Endodermal cell (in vitro differentiated cells): Measurements from ENCODE around the gene ELAVL3. TPM values are rescaled to one million over a fixed set of nuclear protein-coding genes. Genes with fewer than 3 reads are reported as not detected.
"Not testable (repeated sequence)": the region's sequence is repeated elsewhere in the genome, so short reads cannot be mapped to it uniquely, and the experiment has no call there.

Source experiments
- DNase-seq: peaks from one replicate; pipeline ENCODE4 v3.0.0-alpha.2; 2017
- H3K27ac ChIP-seq: 2 replicates; pipeline ENCODE4 v1.5.1; 2013; ENCODE audit warnings: mild to moderate bottlenecking, low read depth, low read length, moderate library complexity
- H3K27me3 ChIP-seq: 2 replicates; pipeline ENCODE4 v1.6.1; 2013; ENCODE audit warnings: mild to moderate bottlenecking, low read length, moderate library complexity; ENCODE audit not compliant: insufficient read depth, control insufficient read depth, poor library complexity, severe bottlenecking
- H3K36me3 ChIP-seq: 2 replicates; pipeline ENCODE4 v1.7.0; 2013; ENCODE audit warnings: mild to moderate bottlenecking, low read length, moderate library complexity; ENCODE audit not compliant: control insufficient read depth, insufficient read depth
- H3K4me1 ChIP-seq: one replicate; pipeline ENCODE4 v1.7.0; 2013; ENCODE audit warnings: low read length; ENCODE audit not compliant: control insufficient read depth, insufficient read depth
- H3K4me3 ChIP-seq: 2 replicates; pipeline ENCODE4 v1.5.1; 2013; ENCODE audit warnings: mild to moderate bottlenecking, low read length, moderate library complexity
- H3K9ac ChIP-seq: 2 replicates; pipeline ENCODE4 v1.6.1; 2013; ENCODE audit warnings: mild to moderate bottlenecking, low read length, moderate library complexity; ENCODE audit not compliant: poor library complexity, severe bottlenecking; ENCODE audit errors: extremely low read depth
- H3K9me3 ChIP-seq: 2 replicates; pipeline ENCODE4 v1.6.1; 2013; ENCODE audit warnings: mild to moderate bottlenecking, low read length, moderate library complexity; ENCODE audit not compliant: control insufficient read depth
- H3K27ac Mint-ChIP-seq: 2 replicates; pipeline ENCODE4 v1.8.0; 2020; ENCODE audit warnings: mixed read lengths
- H3K27me3 Mint-ChIP-seq: 2 replicates; pipeline ENCODE4 v1.8.0; 2021; ENCODE audit warnings: mild to moderate bottlenecking, mixed read lengths; ENCODE audit not compliant: insufficient read depth
- H3K36me3 Mint-ChIP-seq: 2 replicates; pipeline ENCODE4 v1.8.0; 2020; ENCODE audit warnings: low read depth, mixed read lengths
- H3K4me1 Mint-ChIP-seq: 2 replicates; pipeline ENCODE4 v1.8.0; 2020; ENCODE audit warnings: mixed read lengths
- H3K4me3 Mint-ChIP-seq: 2 replicates; pipeline ENCODE4 v1.8.0; 2020; ENCODE audit warnings: mild to moderate bottlenecking, moderate library complexity, mixed read lengths
- H3K9me3 Mint-ChIP-seq: 2 replicates; pipeline ENCODE4 v1.8.0; 2020; ENCODE audit warnings: mild to moderate bottlenecking, mixed read lengths
- WGBS, 2 experiments: methylation state at CpG; one replicate each; pipeline versions ENCODE4 v1.1.5 to v1.1.7; 2013; ENCODE audit warnings: missing lambda C conversion rate in 2 of 2, mixed read lengths in 1 of 2; ENCODE audit not compliant: insufficient coverage in 1 of 2, insufficient read length in 1 of 2; 5-methylcytosine and 5-hydroxymethylcytosine counted together
- total RNA-seq, 2 donors: library from RNA; stranded (reverse); fragmentation: NEBNext Ultra II Directional in 1 of 2; extraction: Animal tissue kit (Norgen Biotek cat#: 25700) in 1 of 2; gene quantifications; 2 replicates in 1 of 2; 3 replicates in 1 of 2; pipeline ENCODE4 v1.2.1, GENCODE V29; 2021
- TF ChIP-seq, protein P1 (sequence below): fragments of 200-600 bp; sonication (generic); conservative IDR thresholded peaks from 2 replicates; pipeline ENCODE4 v1.5.0; 2021; ENCODE audit warnings: antibody characterized with exemption, mild to moderate bottlenecking

ELAVL3 gene
- total RNA-seq, 2 donors from 2014 or later: 0.55 TPM; not detected in 1

DNA sequence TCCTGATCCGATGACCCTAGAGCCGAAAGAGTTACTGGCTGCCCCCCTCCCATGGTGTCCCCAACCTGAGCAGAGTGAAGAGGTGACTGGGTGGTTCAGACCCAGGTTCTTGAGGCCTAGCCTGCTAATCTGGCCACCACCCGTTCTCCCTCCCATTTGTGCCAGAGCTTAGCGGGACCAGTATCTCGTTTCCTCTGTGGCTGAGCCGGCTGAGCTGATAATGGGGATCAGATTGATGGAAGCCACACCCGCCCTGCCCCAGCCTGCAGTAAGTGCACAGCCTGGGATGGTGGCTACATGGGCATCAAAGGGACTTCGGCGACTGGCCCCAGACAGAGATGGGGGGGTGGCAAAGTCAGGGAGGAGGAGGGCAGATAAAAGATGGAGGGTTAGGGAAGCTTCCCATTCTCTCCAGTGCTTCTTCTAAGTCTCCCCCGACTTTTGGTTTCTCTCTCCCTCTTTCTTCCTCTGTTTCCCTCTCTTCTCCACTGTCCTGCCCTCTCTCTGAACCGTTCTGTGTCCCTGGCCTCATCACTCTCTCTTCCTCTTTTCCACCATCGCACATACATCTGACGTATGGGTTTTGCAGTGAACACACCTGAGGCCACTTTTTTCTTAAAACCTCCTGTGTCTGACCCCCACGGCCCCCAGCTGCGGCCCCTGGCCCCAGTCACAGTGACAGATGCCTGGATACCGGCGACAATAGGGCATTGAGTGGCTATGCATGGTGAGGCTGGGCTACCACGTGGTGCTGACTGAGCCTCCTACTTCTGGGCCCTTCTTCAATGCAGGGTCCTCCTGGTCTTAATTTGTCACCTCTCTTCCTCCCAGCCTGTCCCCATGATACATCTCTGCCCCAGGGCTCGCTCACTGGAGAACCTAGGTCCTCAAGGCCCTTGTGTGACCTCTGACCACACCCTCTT, 2.4 kb downstream of the ELAVL3 start:
- Histone ChIP-seq H3K9ac (no peak overlapping the region), H3K4me1 (no peaks in the 10 kb centered on the region), H3K27ac (no peak overlapping the region), H3K9me3 (no peaks in the 10 kb centered on the region), H3K4me3 (no peak overlapping the region), H3K27me3 (peaks cover 77% of the 10 kb centered on the region), H3K36me3 (no peaks in the 10 kb centered on the region)
- H3K4me3 Mint-ChIP-seq: no peak overlapping the region
- no peaks in the 10 kb centered on the region for H3K36me3 Mint-ChIP-seq
- peaks cover 3% of the 10 kb centered on the region for H3K9me3 Mint-ChIP-seq
- no peaks in the 10 kb centered on the region for H3K4me1 Mint-ChIP-seq
- H3K27ac Mint-ChIP-seq: no peak overlapping the region
- 74 to 76% methylated on average over 15 to 19 of the region's 19 CpGs for WGBS, 2 experiments
- peaks cover 75% of the 10 kb centered on the region for H3K27me3 Mint-ChIP-seq
- DNase-seq: no peak
- TF ChIP-seq, protein P1, sequence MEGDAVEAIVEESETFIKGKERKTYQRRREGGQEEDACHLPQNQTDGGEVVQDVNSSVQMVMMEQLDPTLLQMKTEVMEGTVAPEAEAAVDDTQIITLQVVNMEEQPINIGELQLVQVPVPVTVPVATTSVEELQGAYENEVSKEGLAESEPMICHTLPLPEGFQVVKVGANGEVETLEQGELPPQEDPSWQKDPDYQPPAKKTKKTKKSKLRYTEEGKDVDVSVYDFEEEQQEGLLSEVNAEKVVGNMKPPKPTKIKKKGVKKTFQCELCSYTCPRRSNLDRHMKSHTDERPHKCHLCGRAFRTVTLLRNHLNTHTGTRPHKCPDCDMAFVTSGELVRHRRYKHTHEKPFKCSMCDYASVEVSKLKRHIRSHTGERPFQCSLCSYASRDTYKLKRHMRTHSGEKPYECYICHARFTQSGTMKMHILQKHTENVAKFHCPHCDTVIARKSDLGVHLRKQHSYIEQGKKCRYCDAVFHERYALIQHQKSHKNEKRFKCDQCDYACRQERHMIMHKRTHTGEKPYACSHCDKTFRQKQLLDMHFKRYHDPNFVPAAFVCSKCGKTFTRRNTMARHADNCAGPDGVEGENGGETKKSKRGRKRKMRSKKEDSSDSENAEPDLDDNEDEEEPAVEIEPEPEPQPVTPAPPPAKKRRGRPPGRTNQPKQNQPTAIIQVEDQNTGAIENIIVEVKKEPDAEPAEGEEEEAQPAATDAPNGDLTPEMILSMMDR: no peak

GRCh38 chr19:11475861-11476260, 5.0 kb downstream of the ELAVL3 start:
- Mint-ChIP-seq H3K9me3 (no peaks in the 10 kb centered on the region), H3K36me3 (no peaks in the 10 kb centered on the region), H3K4me3 (no peak overlapping the region), H3K27me3 (peaks cover 63% of the 10 kb centered on the region), H3K4me1 (no peaks in the 10 kb centered on the region), H3K27ac (no peak overlapping the region)
- peaks cover 56% of the 10 kb centered on the region for H3K27me3 ChIP-seq
- no peaks in the 10 kb centered on the region for H3K4me1 ChIP-seq
- H3K36me3 ChIP-seq: no peaks in the 10 kb centered on the region
- WGBS, 2 experiments: 89 to 91% methylated on average over 8 of the region's 8 CpGs
- H3K4me3 ChIP-seq: no peak overlapping the region
- TF ChIP-seq, protein P1: no peak
- no peak overlapping the region for H3K9ac ChIP-seq
- no peak for DNase-seq
- no peak overlapping the region for H3K27ac ChIP-seq
- H3K9me3 ChIP-seq: no peaks in the 10 kb centered on the region

GRCh38 chr19:11475343-11475742, 5.5 kb downstream of the ELAVL3 start:
- 90 to 93% methylated on average over 3 of the region's 3 CpGs for WGBS, 2 experiments
- H3K9ac ChIP-seq, H3K36me3 ChIP-seq, H3K36me3 Mint-ChIP-seq, H3K9me3 Mint-ChIP-seq, H3K4me3 Mint-ChIP-seq, H3K27ac ChIP-seq, H3K4me1 ChIP-seq, H3K9me3 ChIP-seq, H3K4me1 Mint-ChIP-seq, H3K4me3 ChIP-seq, DNase-seq, H3K27ac Mint-ChIP-seq: not testable (repeated sequence)
- peaks cover 60% of the 10 kb centered on the region for H3K27me3 Mint-ChIP-seq
- peaks cover 51% of the 10 kb centered on the region for H3K27me3 ChIP-seq
